ENCODE results near the gene IFT22. TPM values are rescaled to one million over a fixed set of nuclear protein-coding genes. Genes with fewer than 3 reads are reported as not detected.
A peak's percentile ranks its signal among the peaks of the same experiment; 100 is the strongest.

Gene IFT22
- total and polyA plus RNA-seq, 2 of the 4 experiments (the other 2 are of a cell fraction): 29.3 to 34.1 TPM

- Histone ChIP-seq H2BK120ac (ENCODE audit: low read depth, low read length) (no peak overlapping the region), H3K4me3 (ENCODE audit: insufficient read depth, low read depth, low read length) (peak overlapping the region; percentile 36), H3K9me1 (ENCODE audit: insufficient read depth, low read length) (no peaks in the 10 kb centered on the region), H3K4me2 (ENCODE audit: low read depth, low read length) (peak overlapping the region; percentile 69), H2BK20ac (ENCODE audit: low read depth, low read length) (no peak overlapping the region), H3K56ac (ENCODE audit: extremely low read depth, insufficient read depth, low read length) (no peak overlapping the region), H4K8ac (ENCODE audit: low read depth in 2 of 2, low read length in 2 of 2) (no peak overlapping the region), H2AK9ac (replicated peaks; ENCODE audit: low read depth, low read length, poor library complexity) (no peak overlapping the region), H3K79me1 (ENCODE audit: low read depth in 1 of 2, low read length in 2 of 2) (no peaks in the 10 kb centered on the region), H3K18ac (ENCODE audit: low read depth, low read length) (no peak overlapping the region), H4K5ac (ENCODE audit: low read depth, low read length) (no peak overlapping the region), H3K36me3 (ENCODE audit: control insufficient read depth, insufficient read depth, low read length) (no peaks in the 10 kb centered on the region), H2BK5ac (ENCODE audit: low read depth, low read length, poor library complexity, severe bottlenecking) (no peak overlapping the region), H2AK5ac (ENCODE audit: low read depth, low read length) (no peak overlapping the region), H3K23ac (ENCODE audit: low read depth, low read length) (no peak overlapping the region), H2AFZ (replicated peaks; ENCODE audit: low read length, poor library complexity) (peak overlapping the region; percentile 82), H3K4ac (ENCODE audit: low read depth, low read length) (no peak overlapping the region), H2BK15ac (ENCODE audit: low read depth, low read length) (no peak overlapping the region), H3K27me3 (ENCODE audit: control insufficient read depth, insufficient read depth, low read length) (peaks cover 12% of the 10 kb centered on the region), H3K14ac (replicated peaks; ENCODE audit: low read depth, low read length) (no peak overlapping the region), H4K91ac (ENCODE audit: insufficient read depth, low read depth, low read length) (no peak overlapping the region), H3K27ac (ENCODE audit: insufficient read depth, low read length) (no peak overlapping the region), H3K9me3 (ENCODE audit: control insufficient read depth, insufficient read depth, low read length) (peaks cover 15% of the 10 kb centered on the region), H3K9ac (ENCODE audit: low read depth, low read length) (no peak overlapping the region), H3K4me1 (ENCODE audit: control insufficient read depth, insufficient read depth, low read length) (no peaks in the 10 kb centered on the region), H4K20me1 (ENCODE audit: insufficient read depth, low read length) (no peaks in the 10 kb centered on the region)
- BruUV-seq (replicated peaks): no TSS peak
- in situ Hi-C loops (cut with MboI; ENCODE audit: low sequenced_read_pairs): no loop called here
- ChIA-PET CTCF (no interaction called here), POLR2A (ENCODE audit: unreplicated experiment) (no interaction called here)
- intact Hi-C loops (cut with micrococcal nuclease): no loop called here
- DNase-seq (no peak), ATAC-seq (ENCODE audit: low read depth) (peak; percentile 82)
- dilution Hi-C loops (cut with HindIII; ENCODE audit: low sequenced_read_pairs, unreplicated experiment): no loop called here
- 10% methylated on average over 29 of the region's 62 CpGs; no CpG with 5 or more reads in 1 of the 2 experiments for WGBS, 2 experiments (ENCODE audit: extremely low coverage in 2 of 2, insufficient read length in 1 of 2)
- TF ChIP-seq RCOR1 (IDR thresholded peaks at IDR 0.05; ENCODE audit: insufficient replicate concordance, low read length): no peak
- TF ChIP-seq RAD21 (IDR thresholded peaks at IDR 0.05; ENCODE audit: low read length): no peak
- no peak for TF ChIP-seq SMC3 (IDR thresholded peaks at IDR 0.05; ENCODE audit: low read depth, low read length)
- TF ChIP-seq MAFK (IDR thresholded peaks at IDR 0.05; ENCODE audit: low read depth, low read length): no peak
- TF ChIP-seq NFE2L2 (IDR thresholded peaks at IDR 0.05; ENCODE audit: low read depth, low read length): no peak
- TF ChIP-seq CTCF (conservative IDR thresholded peaks at IDR 0.05; ENCODE audit: low read depth, low read length): no peak
- no peak for TF ChIP-seq MXI1 (IDR thresholded peaks at IDR 0.05; ENCODE audit: borderline replicate concordance, low read depth, low read length)
- TF ChIP-seq FOS (IDR thresholded peaks at IDR 0.05; ENCODE audit: low read depth, low read length): no peak
- TF ChIP-seq CEBPB (IDR thresholded peaks at IDR 0.05; ENCODE audit: low read depth, low read length): no peak
- TF ChIP-seq ELK1 (IDR thresholded peaks at IDR 0.05; ENCODE audit: borderline replicate concordance, low read depth, low read length): no peak
- no peak for TF ChIP-seq MAZ (IDR thresholded peaks at IDR 0.05; ENCODE audit: borderline replicate concordance, low read depth, low read length)
- TF ChIP-seq BHLHE40 (IDR thresholded peaks at IDR 0.05; ENCODE audit: low read depth, low read length): no peak
- no peak for TF ChIP-seq RFX5 (IDR thresholded peaks at IDR 0.05; ENCODE audit: low read depth, low read length)
- no peak for TF ChIP-seq CHD1 (IDR thresholded peaks at IDR 0.05; ENCODE audit: low read depth, low read length)
- no peak for TF ChIP-seq USF2 (IDR thresholded peaks at IDR 0.05; ENCODE audit: low read depth, low read length)
Measured at GRCh38 chr7:101308245-101309085, 13.1 kb downstream of the IFT22 start.
